Mammary epithelial cell (primary cell): Measurements from ENCODE around the gene C4BPB.

Source experiments
- EZH2 ChIP-seq: IDR thresholded peaks from 2 replicates; pipeline ENCODE4 v1.6.1; 2012; ENCODE audit warnings: low read length, inconsistent platforms, borderline replicate concordance
- TF ChIP-seq, protein P1 (sequence below), 2 donors: IDR thresholded peaks in 1 of 2; conservative IDR thresholded peaks in 1 of 2; 2 replicates each; pipeline ENCODE4 v1.5.1; 2011 to 2012; ENCODE audit warnings: inconsistent platforms in 2 of 2, low read length in 2 of 2, mild to moderate bottlenecking in 2 of 2, control low read depth in 1 of 2, low read depth in 1 of 2; ENCODE audit not compliant: insufficient read depth in 1 of 2; ENCODE audit errors: extremely low read depth in 1 of 2

GRCh38 chr1:207049974-207050391, 38.7 kb upstream of the C4BPB start:
- TF ChIP-seq, protein P1, sequence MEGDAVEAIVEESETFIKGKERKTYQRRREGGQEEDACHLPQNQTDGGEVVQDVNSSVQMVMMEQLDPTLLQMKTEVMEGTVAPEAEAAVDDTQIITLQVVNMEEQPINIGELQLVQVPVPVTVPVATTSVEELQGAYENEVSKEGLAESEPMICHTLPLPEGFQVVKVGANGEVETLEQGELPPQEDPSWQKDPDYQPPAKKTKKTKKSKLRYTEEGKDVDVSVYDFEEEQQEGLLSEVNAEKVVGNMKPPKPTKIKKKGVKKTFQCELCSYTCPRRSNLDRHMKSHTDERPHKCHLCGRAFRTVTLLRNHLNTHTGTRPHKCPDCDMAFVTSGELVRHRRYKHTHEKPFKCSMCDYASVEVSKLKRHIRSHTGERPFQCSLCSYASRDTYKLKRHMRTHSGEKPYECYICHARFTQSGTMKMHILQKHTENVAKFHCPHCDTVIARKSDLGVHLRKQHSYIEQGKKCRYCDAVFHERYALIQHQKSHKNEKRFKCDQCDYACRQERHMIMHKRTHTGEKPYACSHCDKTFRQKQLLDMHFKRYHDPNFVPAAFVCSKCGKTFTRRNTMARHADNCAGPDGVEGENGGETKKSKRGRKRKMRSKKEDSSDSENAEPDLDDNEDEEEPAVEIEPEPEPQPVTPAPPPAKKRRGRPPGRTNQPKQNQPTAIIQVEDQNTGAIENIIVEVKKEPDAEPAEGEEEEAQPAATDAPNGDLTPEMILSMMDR (conservative IDR thresholded peaks at IDR 0.05 in 1 of 2, IDR thresholded peaks at IDR 0.05 in 1 of 2; ENCODE audit: extremely low read depth in 1 of 2, insufficient read depth in 1 of 2, low read depth in 1 of 2, low read length in 2 of 2), result peak; percentile 78 to 92
- TF ChIP-seq EZH2, result no peak
